Upper lobe of right lung (tissue), 1 donor: ENCODE results near the gene TTLL6. TPM values are rescaled to one million over a fixed set of nuclear protein-coding genes. Genes with fewer than 3 reads are reported as not detected.
A peak's percentile ranks its signal among the peaks of the same experiment; 100 is the strongest.

Experiments used
- ATAC-seq: fragments of 200-7000 bp; cut with Tn5 transposase; one replicate; pipeline ENCODE4 v1.9.1; 2020; ENCODE audit warnings: mild to moderate bottlenecking, moderate library complexity
- DNase-seq: peaks from one replicate; pipeline ENCODE4 v3.0.0-alpha.2; 2020
- H3K27ac ChIP-seq: fragments of 200-600 bp; one replicate; pipeline ENCODE4 v1.8.0; 2022
- H3K27me3 ChIP-seq: fragments of 200-600 bp; one replicate; pipeline ENCODE4 v1.8.0; 2022; ENCODE audit warnings: mild to moderate bottlenecking
- H3K36me3 ChIP-seq: fragments of 200-600 bp; one replicate; pipeline ENCODE4 v1.8.0; 2022
- H3K4me1 ChIP-seq: fragments of 200-600 bp; one replicate; pipeline ENCODE4 v1.8.0; 2022
- H3K4me3 ChIP-seq: fragments of 200-600 bp; one replicate; pipeline ENCODE4 v1.8.0; 2022; ENCODE audit warnings: mild to moderate bottlenecking
- H3K9me3 ChIP-seq: fragments of 200-600 bp; one replicate; pipeline ENCODE4 v1.8.0; 2022
- intact Hi-C: fragments of 100-400 bp; cut with DNase I; formaldehyde crosslinking; loops from one replicate; pipeline ENCODE4 v1.11.0; 2022
- total RNA-seq: library from RNA; stranded (reverse); fragmentation: NEBNext Ultra II Directional; extraction: Animal tissue kit (Norgen Biotek cat#: 25700); gene quantifications from one replicate; pipeline ENCODE4 v1.2.1, GENCODE V29; 2021
- TF ChIP-seq, protein P1 (sequence below): fragments of 200-600 bp; IDR thresholded peaks from one replicate; pipeline ENCODE4 v1.8.0; 2022; ENCODE audit warnings: antibody characterized with exemption
- donor health status: DM: no; HTN: yes; CAD: no; lungs with severe emphysema.

TTLL6 gene
- total RNA-seq, 1 donor from 2014 or later = 0.20 TPM

DNA sequence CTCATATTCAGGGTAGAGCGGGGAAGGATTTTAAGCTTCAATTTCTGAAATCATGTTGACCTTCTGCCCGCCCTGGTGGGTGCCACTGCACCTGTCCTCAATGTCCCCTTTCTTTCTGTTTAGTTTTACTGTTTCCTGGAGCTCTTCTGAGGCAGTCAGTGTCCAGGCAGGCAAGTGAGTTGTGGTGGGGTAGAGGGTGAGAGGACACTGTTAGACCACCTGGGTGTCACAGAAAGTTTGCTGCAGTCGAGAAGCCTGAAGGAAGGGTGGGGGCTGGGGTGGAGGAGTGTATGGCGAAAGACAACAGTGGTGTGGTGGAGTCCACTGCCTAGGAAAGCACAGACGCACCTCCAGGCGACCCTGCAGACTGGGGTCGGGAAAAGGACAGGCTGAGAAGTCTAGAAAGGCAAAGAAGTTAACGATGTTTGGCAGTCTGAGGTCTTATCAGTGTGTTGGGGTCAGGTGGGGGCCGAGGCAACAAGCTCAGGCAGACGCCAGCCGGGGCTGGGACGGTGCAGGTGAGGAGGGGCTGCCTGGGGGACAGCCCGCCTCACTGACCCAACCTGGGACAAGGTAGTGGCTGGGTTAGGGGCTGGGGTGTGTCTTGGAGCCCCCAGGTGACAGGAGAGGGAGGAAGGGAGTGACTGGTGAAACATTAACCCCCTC, 65.2 kb downstream of the TTLL6 start:
- ATAC-seq = no peak
- peaks cover 4% of the 10 kb centered on the region for H3K4me1 ChIP-seq
- DNase-seq = peak; percentile 52

DNA sequence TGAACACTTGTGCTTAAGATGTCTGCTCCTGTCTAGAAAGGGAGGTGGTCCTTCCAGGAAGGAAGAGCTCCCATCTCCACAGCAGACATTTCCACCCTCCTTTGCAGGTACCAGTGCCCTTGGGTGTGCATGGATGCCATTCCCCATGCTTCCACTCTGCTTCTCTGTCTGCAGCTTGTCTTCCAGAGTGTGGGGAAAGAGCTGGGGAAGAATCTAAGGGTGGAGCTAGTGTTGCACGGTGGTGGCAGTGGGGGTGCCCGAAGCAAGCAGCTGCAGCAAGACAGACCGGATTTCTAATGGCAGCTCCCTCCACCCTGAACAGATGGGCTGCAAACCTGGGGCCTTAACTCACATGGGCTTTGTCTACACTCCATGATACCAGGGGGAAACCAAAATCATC, 65.9 kb downstream of the TTLL6 start:
- TF ChIP-seq, protein P1, sequence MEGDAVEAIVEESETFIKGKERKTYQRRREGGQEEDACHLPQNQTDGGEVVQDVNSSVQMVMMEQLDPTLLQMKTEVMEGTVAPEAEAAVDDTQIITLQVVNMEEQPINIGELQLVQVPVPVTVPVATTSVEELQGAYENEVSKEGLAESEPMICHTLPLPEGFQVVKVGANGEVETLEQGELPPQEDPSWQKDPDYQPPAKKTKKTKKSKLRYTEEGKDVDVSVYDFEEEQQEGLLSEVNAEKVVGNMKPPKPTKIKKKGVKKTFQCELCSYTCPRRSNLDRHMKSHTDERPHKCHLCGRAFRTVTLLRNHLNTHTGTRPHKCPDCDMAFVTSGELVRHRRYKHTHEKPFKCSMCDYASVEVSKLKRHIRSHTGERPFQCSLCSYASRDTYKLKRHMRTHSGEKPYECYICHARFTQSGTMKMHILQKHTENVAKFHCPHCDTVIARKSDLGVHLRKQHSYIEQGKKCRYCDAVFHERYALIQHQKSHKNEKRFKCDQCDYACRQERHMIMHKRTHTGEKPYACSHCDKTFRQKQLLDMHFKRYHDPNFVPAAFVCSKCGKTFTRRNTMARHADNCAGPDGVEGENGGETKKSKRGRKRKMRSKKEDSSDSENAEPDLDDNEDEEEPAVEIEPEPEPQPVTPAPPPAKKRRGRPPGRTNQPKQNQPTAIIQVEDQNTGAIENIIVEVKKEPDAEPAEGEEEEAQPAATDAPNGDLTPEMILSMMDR = no peak
- H3K36me3 ChIP-seq = no peaks in the 10 kb centered on the region
- ATAC-seq = no peak
- intact Hi-C loops = no loop called here
- no peak overlapping the region for H3K27ac ChIP-seq
- no peaks in the 10 kb centered on the region for H3K9me3 ChIP-seq
- DNase-seq = no peak
- peaks cover 4% of the 10 kb centered on the region for H3K4me1 ChIP-seq
- H3K4me3 ChIP-seq = no peak overlapping the region
- H3K27me3 ChIP-seq = peaks cover 99% of the 10 kb centered on the region

More for the DNA sequence above, 65.2 kb downstream of the TTLL6 start:
- TF ChIP-seq, protein P1 = no peak
- intact Hi-C loops = no loop called here
- no peaks in the 10 kb centered on the region for H3K36me3 ChIP-seq
- no peak overlapping the region for H3K4me3 ChIP-seq
- peaks cover 100% of the 10 kb centered on the region for H3K27me3 ChIP-seq
- H3K27ac ChIP-seq = no peak overlapping the region
- no peaks in the 10 kb centered on the region for H3K9me3 ChIP-seq

DNA sequence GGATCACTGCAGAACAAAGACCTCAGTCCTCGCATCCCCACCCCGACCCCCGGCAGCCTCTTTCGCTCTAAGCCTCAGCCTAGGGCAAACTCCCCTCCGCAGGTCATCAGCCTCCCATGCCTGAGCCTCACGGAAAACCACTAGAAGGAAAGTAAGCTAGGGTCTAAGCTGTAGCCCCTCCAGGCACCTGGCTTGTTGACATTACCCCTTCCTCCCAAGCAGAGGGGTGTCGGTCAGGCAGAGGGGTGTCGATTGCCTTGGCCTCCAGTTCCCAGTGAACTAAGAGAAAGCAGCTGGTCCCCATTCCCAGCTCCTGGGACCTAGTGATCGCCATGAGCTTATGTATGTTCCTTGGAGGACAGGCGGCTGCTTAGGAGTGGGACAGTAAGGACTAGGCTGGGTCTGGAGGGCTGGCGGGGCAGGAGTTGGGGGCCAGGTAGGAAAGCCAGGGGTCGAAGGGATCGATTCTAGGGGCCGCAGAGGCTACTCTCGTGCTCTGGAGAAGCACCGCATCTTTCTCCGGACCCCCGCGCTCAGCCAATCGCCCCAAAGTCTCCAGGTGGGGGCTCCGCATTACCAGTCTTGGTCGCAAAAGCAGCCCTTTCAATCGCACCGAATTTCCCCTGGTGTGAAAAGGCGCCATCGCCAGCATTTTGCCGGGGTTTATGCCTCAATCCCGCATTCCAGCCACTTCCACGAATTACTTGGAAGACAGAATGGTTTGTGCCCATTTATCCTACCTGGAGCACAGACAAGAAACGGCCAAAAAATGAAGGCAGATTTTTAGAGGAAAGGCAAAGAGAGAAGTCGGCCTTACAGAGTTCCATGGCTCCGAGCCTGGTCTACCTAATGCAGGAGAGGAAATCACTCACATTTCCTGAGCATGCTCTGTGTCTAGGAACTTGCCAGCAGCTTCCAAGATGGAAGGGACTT, 67.1 kb downstream of the TTLL6 start:
- Histone ChIP-seq H3K9me3 (no peaks in the 10 kb centered on the region), H3K27me3 (peaks cover 98% of the 10 kb centered on the region), H3K4me1 (peaks cover 3% of the 10 kb centered on the region), H3K27ac (no peak overlapping the region), H3K4me3 (no peak overlapping the region), H3K36me3 (no peaks in the 10 kb centered on the region)
- TF ChIP-seq, protein P1 = no peak
- intact Hi-C loops = no loop called here
- no peak for DNase-seq
- no peak for ATAC-seq

DNA sequence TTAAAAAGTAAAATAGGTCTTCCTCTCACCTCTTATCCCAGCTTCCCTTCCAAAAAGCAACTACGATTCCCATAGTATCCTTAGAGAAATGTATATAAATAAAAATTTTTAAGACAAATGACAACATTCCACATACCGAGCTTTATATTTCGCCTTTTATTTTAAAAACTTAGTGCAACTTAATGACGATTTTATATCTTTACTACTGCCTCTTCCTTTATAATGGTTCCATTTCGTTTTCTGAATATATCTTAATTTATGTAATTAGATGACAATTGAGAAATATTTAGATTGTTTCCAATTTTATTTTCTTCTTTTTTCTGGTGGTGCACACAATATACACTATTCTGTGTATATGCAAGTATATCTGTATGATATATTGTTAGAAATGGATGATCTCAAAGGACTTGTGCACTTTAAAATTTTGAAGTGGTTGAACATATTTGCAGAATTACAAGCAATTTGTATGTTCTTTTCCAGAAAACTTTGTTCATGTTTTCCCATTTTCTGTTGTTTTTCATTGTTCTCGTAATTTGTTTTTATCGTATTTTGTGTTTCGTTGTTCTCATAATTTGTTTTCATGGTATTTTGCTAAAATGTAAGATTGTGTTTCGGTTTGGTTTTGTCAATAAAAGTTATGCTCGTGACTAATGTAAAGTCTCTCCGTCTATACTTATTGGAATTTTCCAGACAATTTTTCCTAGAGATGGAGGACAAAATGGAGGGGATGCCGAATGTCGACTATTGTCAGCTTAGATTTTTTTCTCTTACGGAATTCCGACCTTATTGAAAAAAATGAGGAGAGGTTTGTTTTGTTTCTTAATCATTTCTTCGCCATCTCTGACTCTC, 68.1 kb downstream of the TTLL6 start:
- Histone ChIP-seq H3K9me3 (no peaks in the 10 kb centered on the region), H3K27me3 (peaks cover 98% of the 10 kb centered on the region), H3K4me1 (no peaks in the 10 kb centered on the region), H3K27ac (no peak overlapping the region), H3K36me3 (no peaks in the 10 kb centered on the region), H3K4me3 (no peak overlapping the region)
- intact Hi-C loops = no loop called here
- TF ChIP-seq, protein P1 = no peak
- ATAC-seq (no peak), DNase-seq (no peak)
